Activated naive CD4-positive, alpha-beta T cell treated with anti-CD3 and anti-CD28 coated beads, Interleukin-2, amount 10 ng/mL, durations not matched to agents 7 days and 5 days (primary cell): Measurements from ENCODE around the gene SMCR8.
"Not testable (repeated sequence)": the region's sequence is repeated elsewhere in the genome, so short reads cannot be mapped to it uniquely, and the experiment has no call there.

Source experiments
- CTCF ChIA-PET: fragments of 350-600 bp; sonication (Branson Sonifier 250); formaldehyde crosslinking; loops from one replicate; lab custom pipeline; 2021; ENCODE audit warnings: antibody characterized with exemption; lab: Charles Lee
- DNase-seq: peaks from one replicate; pipeline ENCODE4 v3.0.0-alpha.2; 2020
- H3K27ac Mint-ChIP-seq: one replicate; pipeline ENCODE4 v1.8.0; 2021; ENCODE audit warnings: mild to moderate bottlenecking, moderate library complexity, mixed read lengths
- H3K27me3 Mint-ChIP-seq: one replicate; pipeline ENCODE4 v1.8.0; 2021; ENCODE audit warnings: mild to moderate bottlenecking, mixed read lengths
- H3K36me3 Mint-ChIP-seq: one replicate; pipeline ENCODE4 v1.8.0; 2021; ENCODE audit warnings: mixed read lengths
- H3K4me1 Mint-ChIP-seq: one replicate; pipeline ENCODE4 v1.8.0; 2021; ENCODE audit warnings: mixed read lengths
- H3K4me3 Mint-ChIP-seq: one replicate; pipeline ENCODE4 v1.8.0; 2021; ENCODE audit warnings: mild to moderate bottlenecking, moderate library complexity, mixed read lengths
- H3K9me3 Mint-ChIP-seq: one replicate; pipeline ENCODE4 v1.8.0; 2021; ENCODE audit warnings: mixed read lengths

Gene SMCR8

DNA sequence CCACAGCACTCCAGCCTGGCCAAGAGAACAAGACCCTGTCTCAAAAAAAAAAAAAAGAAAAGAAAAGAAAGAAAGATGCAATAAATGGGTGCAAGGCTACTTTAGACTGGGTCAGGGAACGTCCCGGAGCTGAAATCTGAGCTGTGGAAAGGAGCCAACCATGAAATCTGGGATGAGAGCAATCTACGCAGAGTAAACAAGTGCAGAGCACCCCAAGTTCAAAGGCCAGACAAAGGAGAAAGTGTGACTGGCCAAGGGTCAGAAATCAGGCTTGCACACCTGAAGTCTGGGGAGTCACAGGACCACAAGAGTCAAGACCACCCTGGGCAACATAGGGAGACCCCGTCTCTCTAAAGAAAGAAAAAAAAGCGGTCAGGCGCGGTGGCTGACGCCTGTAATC is 45.4 kb downstream of the SMCR8 start:
- Mint-ChIP-seq H3K4me3 (no peak overlapping the region), H3K27me3 (no peaks in the 10 kb centered on the region), H3K9me3 (no peaks in the 10 kb centered on the region), H3K27ac (no peak overlapping the region), H3K36me3 (peaks cover 10% of the 10 kb centered on the region), H3K4me1 (peaks cover 27% of the 10 kb centered on the region)
- CTCF ChIA-PET, result interaction anchor here (0.7 kb wide), 1 partner anchor 10 kb away, joined by 3 read pairs; no protein-coding TSS in a partner anchor
- DNase-seq, result no peak

GRCh38 chr17:18361837-18362697 is 47.0 kb downstream of the SMCR8 start:
- Mint-ChIP-seq H3K9me3 (no peaks in the 10 kb centered on the region), H3K4me3 (peak overlapping the region; percentile 94), H3K27me3 (no peaks in the 10 kb centered on the region), H3K4me1 (peaks cover 27% of the 10 kb centered on the region), H3K36me3 (peaks cover 5% of the 10 kb centered on the region), H3K27ac (peak overlapping the region; percentile 83)
- CTCF ChIA-PET, result interaction anchor here (1.1 to 1.2 kb wide), 2 partner anchors 42 to 176 kb away, joined by 3 to 4 read pairs; no protein-coding TSS in a partner anchor
- DNase-seq, result no peak

GRCh38 chr17:18362698-18363100 is 47.6 kb downstream of the SMCR8 start:
- peak overlapping the region; percentile 94 for H3K4me3 Mint-ChIP-seq
- CTCF ChIA-PET, result interaction anchor here (1.1 to 1.2 kb wide), 2 partner anchors 43 to 177 kb away, joined by 3 to 4 read pairs; no protein-coding TSS in a partner anchor
- H3K36me3 Mint-ChIP-seq, result peaks cover 5% of the 10 kb centered on the region
- peaks cover 27% of the 10 kb centered on the region for H3K4me1 Mint-ChIP-seq
- DNase-seq, result peak; percentile 30
- H3K9me3 Mint-ChIP-seq, result no peaks in the 10 kb centered on the region
- H3K27me3 Mint-ChIP-seq, result peaks cover 4% of the 10 kb centered on the region
- H3K27ac Mint-ChIP-seq, result peak overlapping the region; percentile 83

DNA sequence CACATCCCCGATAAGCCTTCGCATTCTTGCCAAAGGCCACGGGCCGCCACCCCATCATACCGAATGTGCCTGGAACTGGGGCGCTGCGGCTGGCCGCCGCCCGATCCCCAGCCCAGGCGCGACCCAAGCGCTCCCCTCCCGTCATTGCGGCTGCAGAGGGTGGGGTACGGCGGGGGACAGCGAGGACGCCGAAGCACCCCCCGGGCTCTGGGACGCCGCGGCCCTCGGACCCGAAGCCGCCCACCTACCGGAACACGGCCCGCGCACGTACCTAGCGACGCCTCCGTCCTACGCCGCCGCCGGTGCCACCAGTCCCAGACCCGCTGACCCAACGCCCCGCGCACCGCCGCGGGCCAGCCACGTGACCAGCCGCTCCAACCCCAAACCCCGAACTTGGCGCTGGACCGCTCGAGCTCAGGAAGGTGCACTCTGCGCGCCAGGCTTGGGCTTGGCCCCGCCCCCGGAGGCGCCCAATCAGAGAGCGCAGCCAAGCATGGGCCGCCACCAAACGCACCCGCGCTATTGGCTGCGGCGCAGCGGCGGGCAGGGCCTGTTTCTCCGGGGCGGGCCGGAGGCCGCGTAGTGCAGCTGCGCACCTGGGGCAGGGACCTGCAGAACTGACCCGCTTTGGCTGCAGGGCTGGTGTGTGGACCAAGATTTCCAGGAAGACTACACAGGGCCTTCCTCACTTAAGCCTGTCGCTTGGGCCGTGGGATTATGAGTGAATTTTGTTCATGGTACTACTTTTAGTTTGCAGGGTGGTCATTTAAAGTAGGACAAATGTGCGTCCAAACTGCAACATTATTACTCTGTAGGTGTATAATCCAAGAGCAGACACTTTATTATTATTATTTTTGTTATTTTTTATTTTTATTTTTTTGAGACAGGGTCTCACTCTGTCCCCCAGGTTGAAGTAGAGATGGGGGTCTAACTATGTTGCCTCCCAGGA is 48.3 kb downstream of the SMCR8 start, which contains the start of gene SHMT1:
Gene SHMT1, minus strand, starts transcription at position 450 of the 949 bp plus-strand sequence. CDS start 7,569 bp downstream, outside the sequence.
- no peaks in the 10 kb centered on the region for H3K9me3 Mint-ChIP-seq
- H3K4me1 Mint-ChIP-seq, result peaks cover 27% of the 10 kb centered on the region
- H3K4me3 Mint-ChIP-seq, result peak within 1 kb of the TSS; percentile 94
- peaks cover 11% of the 10 kb centered on the region for H3K27me3 Mint-ChIP-seq
- peak within 1 kb of the TSS; percentile 88 for H3K27ac Mint-ChIP-seq
- CTCF ChIA-PET, result interaction anchor here (1.1 kb wide), 1 partner anchor 177 kb away, joined by 3 read pairs; no protein-coding TSS in a partner anchor
- DNase-seq, result peak; percentile 95
- H3K36me3 Mint-ChIP-seq, result peaks cover 5% of the 10 kb centered on the region

DNA sequence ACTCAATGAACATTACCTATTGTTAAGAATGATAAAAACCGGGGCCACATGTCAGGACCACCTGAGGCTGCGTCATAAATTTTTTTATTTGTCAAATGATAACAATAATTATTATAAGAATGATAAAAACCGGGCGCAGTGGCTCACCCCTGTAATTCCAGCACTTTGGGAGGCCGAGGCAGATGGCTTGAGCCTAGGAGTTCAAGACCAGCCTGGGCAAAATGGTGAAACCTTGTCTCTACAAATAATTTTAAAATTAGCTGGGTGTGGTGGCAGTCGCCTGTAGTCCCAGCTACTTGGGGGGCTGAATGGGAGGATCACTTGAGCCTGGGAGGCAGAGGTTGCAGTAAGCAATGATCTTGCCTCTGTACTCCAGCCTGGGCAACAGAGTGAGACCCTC is 49.1 kb downstream of the SMCR8 start:
- Mint-ChIP-seq H3K27ac (no peak overlapping the region), H3K4me1 (peaks cover 27% of the 10 kb centered on the region), H3K36me3 (peaks cover 5% of the 10 kb centered on the region), H3K4me3 (peak overlapping the region; percentile 26), H3K27me3 (peaks cover 19% of the 10 kb centered on the region), H3K9me3 (no peaks in the 10 kb centered on the region)
- no peak for DNase-seq
- CTCF ChIA-PET, result no interaction called here

DNA sequence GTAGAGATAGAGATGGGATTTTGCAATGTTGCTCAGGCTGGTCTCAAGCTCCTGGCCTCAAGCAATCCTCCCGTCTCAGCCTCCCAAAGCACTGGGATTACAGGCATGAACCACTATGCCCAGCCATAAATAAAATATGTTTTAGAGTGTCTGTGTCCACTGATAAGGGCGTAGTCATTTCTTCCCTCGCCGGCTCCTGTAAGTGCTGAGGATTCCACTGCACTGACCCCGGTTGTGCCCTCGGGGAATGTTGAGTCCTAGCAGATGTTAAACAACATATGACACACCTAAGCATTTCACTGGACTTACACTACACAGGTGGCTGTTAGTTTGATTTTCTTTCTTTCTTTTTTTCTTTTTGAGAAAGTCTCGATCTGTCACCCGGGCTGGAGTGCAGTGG is 53.9 kb downstream of the SMCR8 start:
- no peaks in the 10 kb centered on the region for H3K4me1 Mint-ChIP-seq
- CTCF ChIA-PET, result no interaction called here
- no peak for DNase-seq
- H3K27ac Mint-ChIP-seq, result no peak overlapping the region
- no peaks in the 10 kb centered on the region for H3K9me3 Mint-ChIP-seq
- H3K36me3 Mint-ChIP-seq, result no peaks in the 10 kb centered on the region
- H3K4me3 Mint-ChIP-seq, result no peak overlapping the region
- peaks cover 43% of the 10 kb centered on the region for H3K27me3 Mint-ChIP-seq

DNA sequence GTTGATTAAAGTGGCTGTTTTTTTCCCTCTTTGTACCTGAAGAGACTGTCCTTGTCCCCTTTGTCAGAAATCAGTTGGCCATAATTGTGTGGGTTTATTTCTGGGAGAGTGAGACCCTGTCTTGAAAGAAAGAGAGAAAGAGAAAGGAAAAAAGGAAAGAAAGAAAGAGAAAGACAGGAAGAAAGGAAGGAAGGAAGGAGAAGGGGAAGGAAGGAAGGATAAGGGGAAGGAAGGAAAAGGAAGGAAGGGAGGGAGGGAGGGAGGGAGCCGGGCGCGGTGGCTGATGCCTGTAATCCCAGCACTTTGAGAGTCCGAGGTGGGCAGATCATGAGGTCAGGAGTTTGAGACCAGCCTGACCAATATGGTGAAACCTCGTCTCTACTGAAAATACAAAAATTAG is 55.7 kb downstream of the SMCR8 start:
- no peak overlapping the region for H3K4me3 Mint-ChIP-seq
- no peaks in the 10 kb centered on the region for H3K9me3 Mint-ChIP-seq
- no peaks in the 10 kb centered on the region for H3K4me1 Mint-ChIP-seq
- no peaks in the 10 kb centered on the region for H3K36me3 Mint-ChIP-seq
- no peak for DNase-seq
- H3K27ac Mint-ChIP-seq, result no peak overlapping the region
- CTCF ChIA-PET, result no interaction called here
- peaks cover 48% of the 10 kb centered on the region for H3K27me3 Mint-ChIP-seq

GRCh38 chr17:18371455-18371854 is 56.4 kb downstream of the SMCR8 start:
- no peak for DNase-seq
- CTCF ChIA-PET, result no interaction called here
- Mint-ChIP-seq H3K27me3 (peaks cover 50% of the 10 kb centered on the region), H3K9me3 (no peaks in the 10 kb centered on the region), H3K27ac (no peak overlapping the region), H3K4me1 (no peaks in the 10 kb centered on the region), H3K4me3 (no peak overlapping the region), H3K36me3 (no peaks in the 10 kb centered on the region)

- CTCF ChIA-PET, H3K9me3 Mint-ChIP-seq, H3K36me3 Mint-ChIP-seq, DNase-seq, H3K27ac Mint-ChIP-seq, H3K4me3 Mint-ChIP-seq, H3K4me1 Mint-ChIP-seq: not testable (repeated sequence)
- peaks cover 47% of the 10 kb centered on the region for H3K27me3 Mint-ChIP-seq
Observed at GRCh38 chr17:18373181-18373580, 58.1 kb downstream of the SMCR8 start.

DNA sequence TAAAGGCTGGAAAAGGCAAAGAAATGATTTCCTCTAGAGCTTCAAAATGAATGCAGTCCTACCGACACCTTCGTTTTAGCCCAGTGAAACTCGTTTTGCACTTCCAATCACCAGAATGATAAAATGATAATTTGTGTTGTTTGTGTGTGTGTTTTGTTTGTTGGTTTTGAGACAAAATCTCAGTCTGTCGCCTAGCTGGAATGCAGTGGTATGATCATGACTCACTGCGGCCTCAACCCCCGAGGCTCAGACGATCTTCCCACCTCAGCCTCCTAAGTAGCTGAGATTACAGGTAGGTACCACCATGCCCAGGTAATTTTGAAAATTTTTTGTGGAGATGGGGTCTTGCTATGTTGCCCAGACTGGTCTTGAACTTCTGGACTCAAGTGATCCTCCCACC is 59.1 kb downstream of the SMCR8 start:
- Mint-ChIP-seq H3K9me3 (no peaks in the 10 kb centered on the region), H3K4me3 (no peak overlapping the region), H3K4me1 (peaks cover 4% of the 10 kb centered on the region), H3K36me3 (no peaks in the 10 kb centered on the region), H3K27me3 (peaks cover 40% of the 10 kb centered on the region), H3K27ac (no peak overlapping the region)
- CTCF ChIA-PET, result no interaction called here
- DNase-seq, result no peak
